Neural progenitor cell (in vitro differentiated cells): Measurements from ENCODE around the gene MLST8.

Source experiments
- CTCF ChIP-seq: fragments of 200-600 bp; sonication (generic); IDR thresholded peaks from 2 replicates; pipeline ENCODE4 v1.5.1; 2017; ENCODE audit warnings: antibody characterized with exemption, mild to moderate bottlenecking
- EZH2 ChIP-seq: fragments of 200-600 bp; sonication (generic); IDR thresholded peaks from 2 replicates; pipeline ENCODE4 v1.6.1; 2017; ENCODE audit warnings: antibody characterized with exemption, mild to moderate bottlenecking, moderate library complexity

- no peak for TF ChIP-seq CTCF
- no peak for TF ChIP-seq EZH2
Measured at GRCh38 chr16:2234813-2235170, 29.5 kb downstream of the MLST8 start.
